Endothelial cell of hepatic sinusoid (primary cell): ENCODE results near the gene ABCG5.

Source experiments
- in situ Hi-C: cut with HindIII; loops from 2 replicates; pipeline ENCODE4 v1.10.0; 2017; ENCODE audit warnings: low sequenced_read_pairs

The ABCG5 gene

DNA sequence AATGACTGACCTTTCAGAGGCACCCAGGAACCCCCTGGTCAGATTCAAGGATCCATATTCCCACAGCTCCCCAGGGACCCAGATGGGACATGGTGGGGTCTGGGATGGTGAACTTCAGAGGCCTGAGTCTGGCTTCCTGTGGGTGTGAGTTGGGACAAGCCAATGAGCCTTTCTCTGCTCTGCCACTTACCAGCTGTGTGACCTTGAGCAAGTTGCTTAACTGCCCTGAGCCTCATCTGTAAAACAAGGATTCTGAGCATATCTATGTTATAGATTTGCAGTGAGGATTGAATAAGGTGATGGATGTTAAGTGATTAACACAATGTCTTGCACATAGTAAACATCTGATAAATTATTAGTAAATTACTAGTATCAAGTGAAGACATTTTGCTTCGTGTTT, 6.5 kb upstream of the ABCG5 start:
- in situ Hi-C loops = no loop called here

DNA sequence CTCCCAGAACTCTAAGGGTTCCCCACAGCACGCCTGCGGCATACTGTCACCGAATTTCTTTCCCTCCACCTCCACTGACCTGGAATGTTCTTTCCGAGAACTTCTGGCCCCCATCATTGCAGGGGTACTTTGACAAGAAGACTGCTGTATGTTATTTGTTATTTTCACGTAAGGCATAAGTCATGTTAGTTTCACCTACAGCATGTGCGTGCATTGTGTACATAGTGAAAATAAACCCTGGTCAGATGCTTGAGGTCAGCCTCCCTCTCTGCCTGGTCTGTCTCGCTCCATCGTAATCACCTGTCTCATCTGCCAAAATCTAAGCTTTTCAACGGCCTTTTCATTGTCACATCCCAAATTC, 4.2 kb upstream of the ABCG5 start:
- in situ Hi-C loops = no loop called here

DNA sequence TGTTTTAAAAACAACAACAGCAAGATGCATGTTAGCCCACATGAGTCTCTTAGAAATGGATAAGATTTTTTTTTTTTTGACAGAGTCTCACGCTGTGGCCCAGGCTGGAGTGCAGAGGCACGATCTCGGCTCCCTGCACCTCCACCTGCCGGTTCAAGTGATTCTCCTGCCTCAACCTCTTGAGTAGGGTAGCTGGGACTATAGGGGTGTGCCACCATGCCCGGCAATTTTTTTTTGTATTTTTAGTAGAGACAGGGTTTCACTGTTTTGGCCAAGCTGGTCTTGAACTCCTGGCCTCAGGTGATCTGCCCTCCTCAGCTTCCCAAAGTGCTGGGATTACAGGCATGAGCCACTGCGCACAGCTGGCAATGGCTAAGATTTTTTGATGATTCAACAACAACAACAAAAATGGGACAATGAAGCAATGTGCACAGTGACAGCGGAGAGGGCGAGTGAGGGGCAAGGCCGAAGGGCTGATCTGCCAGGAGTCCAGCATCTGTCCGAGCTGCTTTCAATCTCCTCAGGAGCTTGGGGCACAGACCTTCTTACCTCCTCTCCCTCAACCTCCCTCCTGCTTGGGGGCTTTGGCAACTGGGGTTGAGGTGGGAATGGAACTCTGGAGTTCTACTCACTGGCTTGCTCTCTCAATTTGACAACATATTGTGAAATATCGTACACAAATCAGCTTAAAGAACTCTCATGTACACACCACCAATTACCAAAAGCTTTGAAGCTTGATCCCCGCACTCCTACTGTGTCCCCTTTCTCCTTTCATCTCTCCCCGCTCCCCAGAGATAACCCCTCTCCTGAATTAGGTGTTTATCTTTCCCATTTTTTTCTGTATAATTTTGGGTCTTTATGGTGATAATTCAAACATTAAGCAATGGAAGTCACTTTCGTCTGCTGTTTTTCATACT, 3.6 kb upstream of the ABCG5 start:
- in situ Hi-C loops = no loop called here

DNA sequence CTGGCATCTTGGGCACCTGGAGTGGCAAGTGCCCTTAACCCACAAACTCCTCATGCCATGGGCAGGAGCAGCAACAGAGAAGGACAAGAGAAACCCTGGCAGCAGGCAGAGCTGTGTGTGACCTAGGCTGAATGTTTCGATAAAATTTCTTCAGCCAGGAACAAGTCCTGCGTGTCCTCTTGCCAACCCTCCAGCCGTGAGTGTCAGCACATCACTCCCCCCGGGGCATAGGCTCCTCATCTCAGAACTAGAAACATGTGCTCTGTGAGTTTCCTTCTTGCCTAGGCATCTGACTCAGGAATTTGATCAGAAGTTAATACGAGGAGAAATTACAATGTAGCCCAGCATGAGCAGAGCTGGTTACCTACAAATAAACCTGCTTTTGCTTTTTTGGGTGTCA, 2.3 kb upstream of the ABCG5 start:
- in situ Hi-C loops = no loop called here

DNA sequence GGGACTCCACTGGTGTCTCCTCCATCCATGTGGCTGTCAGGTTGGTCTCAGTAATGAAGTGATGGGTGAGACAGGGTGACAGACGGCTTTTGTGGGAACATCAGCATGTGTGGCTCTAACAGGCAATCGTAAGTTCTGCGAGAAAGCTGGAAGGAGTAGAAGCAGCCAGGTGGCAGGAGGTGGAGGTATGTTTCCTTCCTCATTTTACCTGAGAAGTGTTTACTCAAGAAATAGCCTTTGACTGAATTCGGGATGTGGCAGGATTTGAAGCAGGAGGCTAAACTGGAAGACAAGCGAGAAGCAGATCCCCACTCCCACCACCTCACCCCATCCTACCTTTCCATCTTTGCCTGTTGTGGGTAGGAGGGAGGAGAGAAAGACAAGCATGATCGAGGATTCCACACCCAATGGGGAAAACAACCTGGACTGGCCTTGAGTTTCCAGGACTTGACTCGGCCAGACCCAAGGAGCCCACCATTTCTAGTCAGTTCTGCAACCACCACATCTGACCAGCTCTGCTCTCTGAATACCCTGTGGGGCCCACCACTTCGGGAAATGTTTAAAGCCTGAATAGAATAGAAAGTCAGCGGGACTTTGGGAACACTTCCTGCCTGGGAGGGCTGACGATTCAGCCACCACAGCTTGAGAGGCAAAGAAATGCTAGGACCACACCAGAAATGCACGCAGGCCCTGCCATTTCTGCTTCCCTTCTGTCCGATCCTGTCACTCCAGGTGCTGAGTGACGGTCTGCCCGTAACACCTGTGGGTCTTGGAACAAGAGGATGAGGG, 1.3 kb upstream of the ABCG5 start:
- in situ Hi-C loops = no loop called here

DNA sequence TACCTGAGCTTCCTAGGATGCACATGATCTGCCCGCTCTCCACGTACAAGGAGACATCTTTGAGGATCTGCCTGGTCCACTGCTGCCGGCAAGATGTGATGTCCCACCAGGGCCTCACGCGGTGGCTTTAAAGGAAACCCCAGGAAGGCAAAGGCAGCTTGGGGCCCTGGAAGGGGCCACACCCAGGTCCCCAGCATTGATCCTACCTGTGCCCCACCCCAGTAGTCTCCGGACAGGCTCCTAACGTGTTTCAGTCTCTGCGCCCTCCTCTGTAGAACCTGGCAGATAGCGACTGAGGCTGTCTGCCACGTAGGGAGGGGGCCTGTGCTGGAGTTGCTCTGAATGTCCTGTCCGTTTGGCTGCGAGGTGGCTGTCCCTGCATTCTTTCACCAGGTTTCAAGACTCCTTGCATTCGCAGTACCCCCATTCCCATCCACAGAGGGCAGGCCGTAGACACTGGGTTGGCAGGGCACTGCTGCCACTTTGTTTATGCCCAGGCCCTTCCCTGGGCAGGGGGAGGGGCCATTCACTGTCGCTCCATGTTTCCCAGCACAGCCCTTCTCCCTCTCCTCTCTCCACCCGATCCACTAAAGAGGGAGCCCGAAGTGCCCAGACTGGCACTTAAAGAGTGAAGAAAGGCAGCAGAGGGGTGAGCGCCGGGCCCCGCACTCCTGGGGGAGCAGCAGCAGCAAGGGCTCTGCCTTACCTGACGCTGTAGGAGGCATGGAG, 644 bp downstream of the ABCG5 start:
- in situ Hi-C loops = no loop called here

DNA sequence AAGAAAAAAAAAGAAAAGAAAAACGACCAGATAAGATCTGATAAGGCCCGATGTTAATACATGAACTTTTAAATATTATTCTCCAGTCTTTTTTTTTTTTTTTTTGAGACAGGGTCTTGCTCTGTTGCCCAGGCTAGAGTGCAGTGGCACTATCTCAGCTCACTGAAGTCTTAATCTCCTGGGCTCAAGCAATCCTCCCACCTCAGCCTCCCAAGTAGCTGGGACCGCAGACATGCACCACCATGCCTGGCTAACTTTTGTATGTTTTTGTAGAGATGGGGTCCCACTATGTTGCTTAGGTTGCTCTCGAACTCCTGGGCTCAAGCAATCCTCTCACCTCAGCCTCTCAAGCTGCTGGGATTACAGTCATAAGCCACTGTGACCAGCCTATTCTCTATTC, 1.6 kb downstream of the ABCG5 start:
- in situ Hi-C loops = no loop called here

DNA sequence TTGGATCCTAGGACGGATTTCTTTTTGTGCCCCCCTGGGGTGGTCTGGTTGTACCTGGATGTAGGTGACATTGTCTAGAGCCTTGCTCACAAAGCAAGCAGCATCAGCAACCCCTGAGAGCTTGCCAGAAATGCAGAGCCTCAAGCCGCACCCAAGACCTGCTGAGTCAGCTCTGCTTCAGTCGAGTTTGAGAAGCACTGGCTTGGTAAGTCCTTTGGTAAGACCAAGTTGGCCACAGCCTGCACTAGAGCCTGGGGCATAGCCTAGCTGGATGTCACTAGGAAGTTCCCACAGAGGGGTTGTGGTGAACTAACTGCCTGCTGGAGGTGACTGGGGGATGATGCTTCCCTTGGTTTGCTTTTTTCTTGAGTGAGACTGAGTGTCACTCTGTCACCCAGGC, 6.2 kb downstream of the ABCG5 start:
- in situ Hi-C loops = no loop called here

DNA sequence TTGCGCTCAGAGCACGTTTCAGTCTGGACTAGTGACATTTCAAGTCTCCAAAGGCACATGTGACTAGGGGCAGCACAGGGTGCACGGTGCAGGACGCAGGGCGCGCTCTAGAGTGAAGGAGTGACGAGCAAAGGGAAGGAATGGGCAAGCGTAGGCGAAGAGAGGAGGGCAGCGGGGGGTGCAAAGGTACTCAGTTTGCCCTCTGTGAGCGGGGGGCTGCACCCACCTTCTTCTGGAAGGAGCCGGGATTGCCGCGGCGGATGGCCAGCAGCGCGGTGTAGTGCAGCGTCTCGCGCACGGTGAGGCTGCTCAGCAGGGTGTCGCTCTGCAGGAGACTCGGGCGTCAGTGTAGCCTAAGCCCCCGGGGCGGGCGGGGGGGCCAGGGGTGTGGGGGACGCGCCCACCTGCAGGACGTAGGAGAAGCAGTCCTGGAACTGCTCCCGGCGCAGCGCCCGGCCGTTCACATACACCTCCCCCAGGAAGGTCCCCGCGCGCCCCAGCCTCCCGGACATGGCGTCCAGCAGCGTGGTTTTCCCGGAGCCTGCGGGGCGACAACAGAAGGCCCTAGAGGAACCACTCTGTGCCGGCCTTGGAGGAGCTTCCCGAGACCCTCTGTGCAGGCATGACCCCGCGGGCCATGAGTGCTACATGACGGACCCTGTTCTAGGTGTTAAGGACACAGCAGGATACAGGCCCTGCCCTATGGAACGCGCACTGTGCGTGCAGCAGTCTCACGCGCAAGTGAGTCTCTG, 6.9 kb downstream of the ABCG5 start:
- in situ Hi-C loops = no loop called here

DNA sequence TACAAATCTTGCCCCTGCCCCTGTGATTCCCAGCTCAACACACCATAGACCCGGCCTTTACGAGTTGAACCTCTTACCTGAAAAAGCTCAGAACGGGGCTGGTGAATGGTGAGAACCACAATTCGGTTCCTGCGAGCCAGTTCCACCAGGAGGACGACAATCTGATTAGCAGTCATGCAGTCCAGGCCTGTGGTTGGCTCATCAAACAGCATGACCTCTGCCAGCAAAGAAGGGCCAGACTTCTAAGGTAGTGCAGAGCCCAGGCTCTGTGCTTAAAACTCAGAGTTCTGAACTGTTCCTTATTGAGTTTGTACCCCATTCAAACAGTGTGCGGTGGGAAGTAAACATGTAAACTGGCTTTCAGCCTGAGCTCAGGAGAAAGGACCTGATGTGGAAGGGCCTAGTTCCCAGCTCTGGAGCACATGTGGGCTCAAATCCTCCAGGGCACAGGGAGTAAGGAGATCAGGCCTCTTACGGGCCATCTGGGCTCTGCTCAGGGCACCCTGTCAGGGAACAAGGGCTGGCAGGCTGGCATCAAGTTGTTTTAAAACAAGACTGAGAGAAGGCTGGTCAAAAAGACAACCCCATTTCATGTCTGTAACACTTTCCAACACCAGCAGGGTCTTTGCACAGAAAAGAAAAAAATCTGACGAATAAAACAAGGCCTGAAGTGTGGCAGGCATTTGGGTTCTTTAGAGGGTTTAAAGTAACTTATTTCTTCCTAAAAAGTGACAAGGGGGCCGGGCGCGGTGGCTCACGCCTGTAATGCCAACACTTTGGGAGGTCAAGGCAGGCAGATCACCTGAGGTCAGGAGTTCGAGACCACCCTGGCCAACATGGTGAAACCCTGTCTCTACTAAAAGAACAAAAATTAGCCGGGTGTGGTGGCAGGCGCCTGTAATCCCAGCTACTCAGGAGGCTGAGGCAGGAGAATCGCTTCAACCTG, 12.1 kb downstream of the ABCG5 start:
- in situ Hi-C loops = no loop called here

DNA sequence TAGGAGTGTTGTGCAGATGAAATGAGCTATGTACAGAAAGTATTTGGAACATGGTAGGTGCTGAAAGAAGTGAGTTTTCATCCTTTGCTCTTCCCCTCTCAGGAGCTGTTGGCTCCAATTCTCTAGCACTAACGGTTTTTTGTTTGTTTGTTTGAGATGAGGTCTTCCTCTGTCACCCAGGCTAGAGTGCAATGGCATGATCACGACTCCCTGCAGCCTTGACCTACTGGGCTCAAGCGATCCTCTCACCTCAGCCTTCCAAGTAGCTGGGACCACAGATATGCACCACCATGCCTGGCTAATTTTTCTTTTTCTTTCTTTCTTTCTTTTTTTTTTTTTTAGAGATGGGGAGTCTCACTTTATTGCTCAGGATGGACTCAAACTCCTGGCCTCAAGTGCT, 12.8 kb downstream of the ABCG5 start:
- in situ Hi-C loops = no loop called here

DNA sequence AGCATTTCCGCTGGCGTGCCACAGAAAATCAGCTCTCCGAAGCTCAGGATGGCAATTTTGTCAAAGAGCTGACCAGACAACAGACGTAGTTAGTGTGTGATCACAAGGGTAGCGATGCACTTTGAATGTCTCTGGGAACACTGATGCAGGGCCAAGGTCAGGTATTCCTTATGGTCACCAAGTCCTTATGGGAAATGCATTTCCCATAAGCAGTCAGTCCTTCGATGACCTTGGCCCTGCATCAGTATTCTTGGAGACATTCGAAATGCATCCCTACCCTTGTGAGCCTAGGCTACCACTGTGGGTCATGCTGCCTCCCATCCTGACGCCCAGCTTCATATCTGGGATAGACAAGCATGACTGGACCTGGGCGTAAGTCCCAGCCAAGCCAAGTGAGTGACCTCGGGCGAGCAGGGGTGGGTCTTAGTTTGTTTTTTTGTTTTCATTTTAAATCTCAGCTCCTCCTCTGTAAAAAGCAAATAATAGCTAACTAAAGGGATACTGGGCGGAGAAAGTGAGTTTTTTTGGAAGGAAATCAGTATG, 13.6 kb downstream of the ABCG5 start:
- in situ Hi-C loops = no loop called here

DNA sequence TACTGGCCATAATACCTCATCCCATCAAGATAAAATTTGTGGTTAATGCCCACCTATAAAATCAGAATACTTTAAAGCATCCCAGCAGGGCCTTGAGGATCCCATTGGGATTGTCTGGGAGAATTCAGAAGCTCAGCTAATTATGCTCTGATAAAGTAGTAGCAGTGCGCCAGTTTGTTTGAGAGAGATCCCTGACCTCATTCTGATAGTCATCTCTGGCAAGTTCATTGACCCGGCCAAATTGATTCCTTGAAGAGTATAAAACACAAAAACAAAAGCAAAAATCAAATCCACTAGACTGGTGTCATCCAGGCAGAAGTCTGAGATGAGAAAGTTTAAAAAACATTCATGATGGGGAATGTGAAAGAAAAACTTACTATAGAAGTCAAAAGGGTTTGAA, 14.1 kb downstream of the ABCG5 start:
- in situ Hi-C loops = no loop called here

DNA sequence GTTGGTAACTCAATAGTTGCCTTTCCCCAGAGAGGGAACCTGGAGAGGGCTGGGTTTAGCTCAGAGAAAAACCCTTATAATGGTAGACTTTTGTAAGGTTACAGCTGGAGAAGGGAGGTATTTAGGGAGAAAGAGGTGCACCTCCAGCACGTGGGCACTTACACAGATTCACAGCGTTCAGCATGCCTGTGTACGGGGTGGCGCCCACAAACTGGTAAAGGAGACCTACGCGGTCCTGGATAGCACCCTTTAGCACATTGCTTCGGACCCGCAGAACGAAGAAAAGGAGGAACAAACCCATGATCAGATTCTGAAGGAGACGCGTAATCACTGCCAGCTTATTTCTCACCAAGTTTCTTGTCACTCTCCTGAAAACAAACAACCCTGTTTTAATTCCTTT, 14.9 kb downstream of the ABCG5 start:
- in situ Hi-C loops = no loop called here

DNA sequence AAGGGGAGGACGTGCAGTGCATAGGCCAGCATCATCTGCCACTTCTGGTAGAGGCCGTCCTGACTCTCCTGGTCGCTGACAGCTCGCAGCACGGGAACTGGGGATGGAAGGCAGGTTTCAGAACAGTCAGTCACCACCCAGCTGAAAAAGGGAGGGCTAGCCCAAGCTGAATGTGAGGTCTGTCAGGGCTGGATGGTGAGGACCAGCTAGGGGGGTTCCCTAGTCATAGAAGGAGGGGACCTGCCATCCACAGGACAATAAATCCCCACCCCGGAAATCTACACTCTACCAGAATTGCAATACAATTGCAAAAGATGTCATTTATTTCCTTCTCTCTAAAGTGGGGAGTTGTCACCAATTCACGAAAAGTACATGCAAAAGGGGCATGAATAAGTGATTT, 15.8 kb downstream of the ABCG5 start:
- in situ Hi-C loops = no loop called here

DNA sequence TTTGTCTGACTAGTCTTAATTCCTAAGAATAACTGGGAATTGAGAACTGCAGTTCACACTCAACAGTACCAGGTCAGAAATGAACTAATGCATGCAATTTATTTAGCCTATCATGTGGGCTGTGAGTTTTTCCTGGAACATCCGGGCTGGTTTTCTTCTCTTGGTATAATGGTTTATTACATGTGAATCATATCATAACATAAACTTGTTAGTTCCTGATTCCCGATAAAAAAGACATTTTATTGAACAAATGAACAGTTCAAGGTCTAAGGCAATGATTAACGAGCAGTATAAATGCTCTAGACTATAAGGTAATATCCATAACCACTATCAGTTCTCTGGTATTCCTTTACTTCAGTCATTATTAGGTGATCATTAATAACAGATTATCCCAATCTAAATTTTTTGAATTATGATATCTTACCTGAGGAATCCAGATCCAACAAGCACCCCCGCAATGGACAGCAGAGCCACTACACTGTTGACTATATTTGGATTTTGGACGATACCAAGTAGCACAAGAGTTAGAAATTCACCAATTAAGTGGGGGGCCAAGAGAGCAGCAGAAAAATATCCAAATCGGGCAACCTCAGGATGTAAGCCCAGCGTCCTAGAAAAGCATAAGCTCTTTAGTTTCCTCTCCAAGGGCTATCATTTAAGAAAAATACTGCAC, 19.0 kb downstream of the ABCG5 start:
- in situ Hi-C loops = no loop called here

DNA sequence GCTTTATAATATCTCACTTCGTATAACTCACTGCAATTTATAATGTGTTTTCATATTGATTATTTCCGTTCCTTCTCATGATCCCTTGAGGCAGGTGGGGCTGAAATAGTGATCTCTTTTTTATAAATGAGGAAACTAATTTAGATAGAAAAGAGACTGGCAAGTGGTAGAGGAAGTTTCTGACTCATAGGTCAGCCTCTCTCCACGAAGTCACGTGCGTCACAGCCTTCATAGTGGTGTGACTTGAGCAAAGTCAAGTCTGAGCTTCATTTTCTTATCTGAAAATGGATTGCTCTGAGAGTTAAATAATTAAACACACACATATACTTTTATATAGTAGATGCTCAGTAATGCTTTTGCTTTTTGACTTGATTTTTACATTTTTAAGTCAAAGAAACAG, 19.9 kb downstream of the ABCG5 start:
- in situ Hi-C loops = no loop called here

DNA sequence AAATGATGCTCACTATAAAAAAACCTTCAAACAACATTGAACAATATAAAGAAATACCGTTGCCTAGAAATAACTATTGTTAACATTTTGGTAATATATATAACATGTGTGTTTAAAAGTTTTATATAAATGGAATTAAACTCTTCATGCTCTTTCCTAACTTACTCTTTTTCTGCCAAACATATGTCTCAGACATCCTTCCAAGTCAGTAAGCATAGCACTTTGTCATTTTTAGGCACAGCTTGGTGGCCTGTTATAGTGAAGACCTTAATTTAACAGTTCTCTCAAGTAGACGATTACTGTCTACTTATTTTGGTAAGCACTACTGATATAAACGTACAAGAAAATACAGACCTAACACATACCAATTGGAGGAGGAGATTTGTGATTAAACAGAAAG, 23.9 kb downstream of the ABCG5 start:
- in situ Hi-C loops = no loop called here

DNA sequence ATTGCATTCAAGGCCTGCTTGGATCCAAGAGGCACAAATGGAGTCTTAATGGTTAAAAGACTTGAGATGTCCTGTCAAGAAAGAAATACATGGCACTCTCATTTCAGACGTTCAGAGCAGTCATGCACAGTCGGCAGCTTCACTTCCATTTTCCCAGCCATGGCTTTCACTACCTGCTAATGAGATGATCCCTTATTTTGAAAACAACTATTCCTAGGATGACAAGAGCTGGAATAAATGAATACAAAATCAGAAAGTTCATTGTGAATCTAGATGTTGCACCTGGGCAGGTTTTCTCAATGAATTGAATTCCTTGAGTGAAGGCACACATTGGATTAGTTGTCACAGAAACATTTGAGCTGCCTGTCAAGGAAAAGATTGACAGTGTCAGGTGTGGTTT, 25.7 kb downstream of the ABCG5 start:
- in situ Hi-C loops = no loop called here
